Fibroblast of lung (primary cell): ENCODE measurements around the gene KITLG.

Experiments used
- EZH2 ChIP-seq: IDR thresholded peaks from 2 replicates; pipeline ENCODE4 v1.5.1; 2012; ENCODE audit warnings: low read length, control low read depth, mild to moderate bottlenecking; ENCODE audit errors: missing control alignments
- TF ChIP-seq, protein P1 (sequence below), 2 donors: IDR thresholded peaks in 1 of 2; conservative IDR thresholded peaks in 1 of 2; 1 replicate in 1 of 2; 2 replicates in 1 of 2; pipeline ENCODE4 v1.5.1; 2011 to 2012; ENCODE audit warnings: low read length in 2 of 2, control low read depth in 1 of 2, inconsistent platforms in 1 of 2, low read depth in 1 of 2, mild to moderate bottlenecking in 1 of 2

DNA sequence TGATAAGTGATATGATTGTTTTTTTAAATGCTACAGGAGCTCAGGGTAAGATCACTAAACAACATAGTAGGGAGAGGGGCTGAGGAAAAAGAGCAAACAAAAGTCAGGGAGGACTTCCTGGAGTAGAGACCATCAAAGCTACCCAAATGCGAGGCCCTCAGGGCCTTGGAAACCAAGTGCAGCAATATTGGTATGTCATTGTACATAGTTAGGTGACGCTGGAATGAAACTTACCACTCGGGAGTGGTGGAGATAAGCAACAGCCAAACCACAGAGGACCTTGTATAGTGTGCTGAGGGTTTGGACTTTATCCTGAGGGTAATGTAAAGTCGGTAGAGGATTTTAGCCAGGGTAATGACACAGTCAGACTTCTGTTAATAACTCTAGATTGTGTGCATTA lies 13.8 kb downstream of the KITLG start:
- TF ChIP-seq, protein P1, sequence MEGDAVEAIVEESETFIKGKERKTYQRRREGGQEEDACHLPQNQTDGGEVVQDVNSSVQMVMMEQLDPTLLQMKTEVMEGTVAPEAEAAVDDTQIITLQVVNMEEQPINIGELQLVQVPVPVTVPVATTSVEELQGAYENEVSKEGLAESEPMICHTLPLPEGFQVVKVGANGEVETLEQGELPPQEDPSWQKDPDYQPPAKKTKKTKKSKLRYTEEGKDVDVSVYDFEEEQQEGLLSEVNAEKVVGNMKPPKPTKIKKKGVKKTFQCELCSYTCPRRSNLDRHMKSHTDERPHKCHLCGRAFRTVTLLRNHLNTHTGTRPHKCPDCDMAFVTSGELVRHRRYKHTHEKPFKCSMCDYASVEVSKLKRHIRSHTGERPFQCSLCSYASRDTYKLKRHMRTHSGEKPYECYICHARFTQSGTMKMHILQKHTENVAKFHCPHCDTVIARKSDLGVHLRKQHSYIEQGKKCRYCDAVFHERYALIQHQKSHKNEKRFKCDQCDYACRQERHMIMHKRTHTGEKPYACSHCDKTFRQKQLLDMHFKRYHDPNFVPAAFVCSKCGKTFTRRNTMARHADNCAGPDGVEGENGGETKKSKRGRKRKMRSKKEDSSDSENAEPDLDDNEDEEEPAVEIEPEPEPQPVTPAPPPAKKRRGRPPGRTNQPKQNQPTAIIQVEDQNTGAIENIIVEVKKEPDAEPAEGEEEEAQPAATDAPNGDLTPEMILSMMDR (conservative IDR thresholded peaks at IDR 0.05 in 1 of 2, IDR thresholded peaks at IDR 0.05 in 1 of 2; ENCODE audit: low read depth in 1 of 2, low read length in 2 of 2) = no peak
- no peak for TF ChIP-seq EZH2
